GM21825 (cell line): ENCODE results near the gene CCL19.
A peak's percentile ranks its signal among the peaks of the same experiment; 100 is the strongest.

ENCODE experiments used
- ATAC-seq: cut with Tn5 transposase; IDR thresholded peaks from one replicate; pipeline ENCODE4 v1.9.1; 2021; ENCODE audit warnings: mild to moderate bottlenecking, moderate library complexity; ENCODE audit not compliant: unreplicated experiment

CCL19 gene

GRCh38 chr9:34664281-34665066, 26.6 kb downstream of the CCL19 start:
- peak; percentile 56 for ATAC-seq

- ATAC-seq: no peak
Observed at GRCh38 chr9:34663303-34663605, 27.8 kb downstream of the CCL19 start.

- ATAC-seq: no peak
Observed at GRCh38 chr9:34662526-34663302, 28.4 kb downstream of the CCL19 start, which contains the start of gene CCL27. Gene CCL27, minus strand, starts transcription at chr9:34662657. Its CDS starts 24 bp downstream, at chr9:34662633.

GRCh38 chr9:34659592-34660253, 31.4 kb downstream of the CCL19 start:
- no peak for ATAC-seq

GRCh38 chr9:34658461-34658860, 32.6 kb downstream of the CCL19 start:
- ATAC-seq: no peak

- ATAC-seq: no peak
Observed at GRCh38 chr9:34656992-34657391, 34.1 kb downstream of the CCL19 start.

- ATAC-seq: no peak
Observed at GRCh38 chr9:34655394-34655793, 35.7 kb downstream of the CCL19 start.

- ATAC-seq: no peak
Observed at GRCh38 chr9:34654323-34655051, 36.6 kb downstream of the CCL19 start.

- no peak for ATAC-seq
Observed at GRCh38 chr9:34653151-34654072, 37.7 kb downstream of the CCL19 start.

- no peak for ATAC-seq
Observed at GRCh38 chr9:34652602-34653000, 38.5 kb downstream of the CCL19 start.

GRCh38 chr9:34651876-34652601, 39.0 kb downstream of the CCL19 start, which contains the start of gene IL11RA:
Gene IL11RA, plus strand, starts transcription at chr9:34652185. Its CDS starts 3,033 bp downstream, at chr9:34655218.
- no peak for ATAC-seq

GRCh38 chr9:34651321-34651720, 39.8 kb downstream of the CCL19 start:
- ATAC-seq: no peak

GRCh38 chr9:34650816-34651215, 40.3 kb downstream of the CCL19 start:
- ATAC-seq: no peak

GRCh38 chr9:34648673-34649072, 42.4 kb downstream of the CCL19 start:
- no peak for ATAC-seq

GRCh38 chr9:34647651-34648050, 43.4 kb downstream of the CCL19 start:
- no peak for ATAC-seq

- ATAC-seq: no peak
Observed at GRCh38 chr9:34647084-34647403, 44.0 kb downstream of the CCL19 start.

- peak; percentile 85 for ATAC-seq
Observed at GRCh38 chr9:34646211-34647083, 44.6 kb downstream of the CCL19 start, which contains the start of gene GALT. Gene GALT, plus strand, starts transcription at chr9:34646675. Its CDS starts 30 bp downstream, at chr9:34646705.

GRCh38 chr9:34644766-34645314, 46.2 kb downstream of the CCL19 start:
- no peak for ATAC-seq
